HepG2 (cell line): ENCODE results near the gene TSPAN18. TPM values are rescaled to one million over a fixed set of nuclear protein-coding genes. Genes with fewer than 3 reads are reported as not detected.
A peak's percentile ranks its signal among the peaks of the same experiment; 100 is the strongest.

Source experiments
- ATAC-seq: fragments of 200-7000 bp; cut with Tn5 transposase; 3 replicates; pipeline ENCODE4 v1.9.1; 2020; ENCODE audit warnings: mild to moderate bottlenecking, moderate library complexity
- BruUV-seq: library from RNA; stranded (reverse); fragments of 400-500 nt; replicated peaks from 2 replicates; lab custom pipeline; 2021; lab: Mats Ljungman, UMichigan
- CTCF ChIA-PET: fragments of 300-600 bp; formaldehyde crosslinking; extraction: SDS; loops from one replicate; lab custom pipeline; 2021; ENCODE audit warnings: low total read pairs, inconsistent platforms, low intra/inter-chr PET ratio; lab: Yijun Ruan, JAX
- POLR2A ChIA-PET: fragments of 350-600 bp; sonication (Branson Sonifier 250); formaldehyde crosslinking; loops from one replicate; lab custom pipeline; 2020; ENCODE audit warnings: antibody characterized with exemption, inconsistent platforms; lab: Yijun Ruan, JAX
- DNase-seq: peaks from one replicate; pipeline ENCODE4 v3.0.0-alpha.2; 2015; ENCODE audit warnings: low spot score
- FAIRE-seq: peaks from 3 replicates; lab custom pipeline; 2011; peaks lifted over from hg19 to GRCh38; lab: Jason Lieb, UNC
- H2AFZ ChIP-seq: one replicate; pipeline ENCODE4 v1.6.1; 2011; ENCODE audit warnings: low read length, inconsistent platforms
- H3K27ac ChIP-seq: fragments of 300-600 bp; 3 replicates; pipeline ENCODE4 v1.8.0; 2011; ENCODE audit warnings: mixed run types, mild to moderate bottlenecking, mixed read lengths, low read length, inconsistent platforms; ENCODE audit not compliant: insufficient read depth; ENCODE audit errors: extremely low read length
- H3K27me3 ChIP-seq, 2 experiments: fragments of 200-600 bp in 1 of 2; 2 replicates in 1 of 2; 3 replicates in 1 of 2; pipeline versions ENCODE4 v1.6.0 to v1.8.0; 2011; ENCODE audit warnings: low read length in 2 of 2, mild to moderate bottlenecking in 2 of 2, moderate library complexity in 2 of 2, inconsistent platforms in 1 of 2; ENCODE audit not compliant: insufficient read depth in 2 of 2, control insufficient read depth in 1 of 2
- H3K36me3 ChIP-seq, 2 experiments: fragments of 200-600 bp in 1 of 2; replicated peaks in 1 of 2; 2 replicates in 1 of 2; 3 replicates in 1 of 2; pipeline versions ENCODE4 v1.5.1 to v1.8.0; 2011; ENCODE audit warnings: low read length in 2 of 2, inconsistent platforms in 1 of 2; ENCODE audit not compliant: insufficient read depth in 2 of 2, control insufficient read depth in 1 of 2
- H3K4me1 ChIP-seq: 2 replicates; pipeline ENCODE4 v1.5.1; 2012; ENCODE audit warnings: low read length, inconsistent platforms; ENCODE audit not compliant: insufficient read depth
- H3K4me2 ChIP-seq: 2 replicates; pipeline ENCODE4 v1.6.0; 2011; ENCODE audit warnings: low read depth, low read length, inconsistent platforms
- H3K4me3 ChIP-seq, 3 experiments: fragments of 200-600 bp in 1 of 3; sonication (generic), shearing (Covaris generic) in 1 of 3; replicated peaks in 1 of 3; 2 replicates each; pipeline ENCODE4 v1.5.1; 2011 to 2016; ENCODE audit warnings: low read length in 3 of 3, inconsistent platforms in 2 of 3, low read depth in 2 of 3, mild to moderate bottlenecking in 2 of 3, control low read depth in 1 of 3, mixed read lengths in 1 of 3; ENCODE audit not compliant: insufficient read depth in 1 of 3
- H3K79me2 ChIP-seq: one replicate; pipeline ENCODE4 v1.6.1; 2011; ENCODE audit warnings: low read length, inconsistent platforms; ENCODE audit not compliant: insufficient read depth
- H3K9ac ChIP-seq: 2 replicates; pipeline ENCODE4 v1.6.0; 2011; ENCODE audit warnings: mild to moderate bottlenecking, low read depth, low read length, inconsistent platforms; ENCODE audit not compliant: insufficient read depth
- H3K9me3 ChIP-seq: 2 replicates; pipeline ENCODE4 v1.5.1; 2012; ENCODE audit warnings: mild to moderate bottlenecking, low read length
- H4K20me1 ChIP-seq: 2 replicates; pipeline ENCODE4 v1.6.0; 2011; ENCODE audit warnings: inconsistent platforms, mild to moderate bottlenecking, low read length, moderate library complexity; ENCODE audit not compliant: insufficient read depth
- CC2D1A ChIP-seq: sonication (generic); formaldehyde crosslinking; IDR thresholded peaks from 2 replicates; pipeline ENCODE4 v1.8.1; 2023; ENCODE audit warnings: mild to moderate bottlenecking, missing genetic modification reagents
- E2F2 ChIP-seq: sonication (generic); formaldehyde crosslinking; IDR thresholded peaks from 2 replicates; pipeline ENCODE4 v1.4.0; 2020; ENCODE audit warnings: missing genetic modification reagents, borderline replicate concordance
- GABPA ChIP-seq, 2 experiments: IDR thresholded peaks; 2 replicates each; pipeline ENCODE4 v1.6.1; 2011 to 2016; ENCODE audit warnings: low read depth in 2 of 2, low read length in 1 of 2, missing biosample characterization in 1 of 2, missing genetic modification characterization in 1 of 2
- MAFF ChIP-seq: IDR thresholded peaks from 2 replicates; pipeline ENCODE4 v1.6.1; 2011; ENCODE audit warnings: low read depth, low read length, improper control_type of control experiment
- MAFK ChIP-seq, 2 experiments: IDR thresholded peaks in 1 of 2; conservative IDR thresholded peaks in 1 of 2; 2 replicates each; pipeline ENCODE4 v1.6.1; 2011; ENCODE audit warnings: improper control_type of control experiment in 2 of 2, low read length in 2 of 2
- ZBTB14 ChIP-seq: sonication (generic); formaldehyde crosslinking; IDR thresholded peaks from 2 replicates; pipeline ENCODE4 v1.4.0; 2020; ENCODE audit warnings: missing genetic modification reagents
- ZNF550 ChIP-seq: sonication (generic); formaldehyde crosslinking; IDR thresholded peaks from 2 replicates; pipeline ENCODE4 v1.4.0; 2020; ENCODE audit warnings: mild to moderate bottlenecking, missing genetic modification reagents, borderline replicate concordance
- ZNF563 ChIP-seq: sonication (generic); formaldehyde crosslinking; IDR thresholded peaks from 2 replicates; pipeline ENCODE4 v1.8.0; 2022; ENCODE audit warnings: mild to moderate bottlenecking, moderate library complexity, missing genetic modification reagents
- ZNF740 ChIP-seq: sonication (generic); formaldehyde crosslinking; IDR thresholded peaks from 2 replicates; pipeline ENCODE4 v1.4.0; 2020; ENCODE audit warnings: missing genetic modification reagents
- WGBS: methylation state at CpG from one replicate; pipeline ENCODE4 v1.1.6; 2017; ENCODE audit warnings: low lambda C conversion rate; 5-methylcytosine and 5-hydroxymethylcytosine counted together
- in situ Hi-C: cut with HindIII; loops from 2 replicates; pipeline ENCODE4 v1.10.0; 2017; ENCODE audit warnings: low pct_unique_long_range_greater_than_20kb; ENCODE audit not compliant: extremely low pct_ligation_motif_present
- intact Hi-C: fragments of 100-400 bp; cut with micrococcal nuclease; formaldehyde crosslinking; loops from one replicate; pipeline ENCODE4 v1.10.0; 2022; ENCODE audit not compliant: unreplicated experiment
- polyA plus RNA-seq, 8 experiments: library from polyadenylated mRNA; depleted of rRNA in 3 of 8; stranded (reverse) in 7 of 8; unstranded in 1 of 8; fragments of >200 nt; fragmentation: Illumina TruSeq in 4 of 8; extraction: Trizol in 4 of 8; gene quantifications; 2 replicates each; pipeline versions ENCODE4 v1.2.1 to v1.2.3, GENCODE V29; 2011 to 2016; ENCODE audit warnings: low read depth in 4 of 8, missing spikeins in 1 of 8, mixed read lengths in 1 of 8; ENCODE audit not compliant: insufficient read depth in 1 of 8
- total RNA-seq, 5 experiments: library from RNA; depleted of rRNA; stranded (reverse); fragments of >200 nt; fragmentation: Illumina TruSeq; extraction: Trizol; gene quantifications; 2 replicates each; pipeline ENCODE4 v1.2.3, GENCODE V29; 2016; ENCODE audit warnings: low read depth in 1 of 5

TSPAN18 gene
- total and polyA plus RNA-seq, 2 of the 13 experiments (the other 11 are each of a cell fraction or from before 2014, with no cell fraction given), result not detected

GRCh38 chr11:44795803-44796535 lies 69.2 kb downstream of the TSPAN18 start:
- TF ChIP-seq ZNF740 (CRISPR knock-in tag) (no peak), E2F2 (CRISPR knock-in tag) (no peak), MAFK (conservative IDR thresholded peaks at IDR 0.05 in 1 of 2, IDR thresholded peaks at IDR 0.05 in 1 of 2; ENCODE audit: low read length in 2 of 2) (peak; percentile 72 to 81), ZBTB14 (CRISPR knock-in tag) (no peak), MAFF (peak; percentile 65), ZNF563 (CRISPR knock-in tag) (no peak), GABPA (IDR thresholded peaks at IDR 0.05; ENCODE audit: low read depth, low read length) (no peak), GABPA (CRISPR knock-in tag; IDR thresholded peaks at IDR 0.05; ENCODE audit: low read depth) (no peak), ZNF550 (CRISPR knock-in tag) (no peak), CC2D1A (CRISPR knock-in tag) (no peak)
- TF ChIP-seq, all 625 proteins: peak for 2
- FAIRE-seq (no peak), DNase-seq (no peak), ATAC-seq (no peak)
- Histone ChIP-seq H3K4me3 (no peak overlapping the region), H3K36me3 (no peaks in the 10 kb centered on the region), H3K79me2 (no peaks in the 10 kb centered on the region), H3K9me3 (no peaks in the 10 kb centered on the region), H4K20me1 (no peaks in the 10 kb centered on the region), H3K9ac (no peak overlapping the region), H3K27me3 (peaks cover 2 to 11% of the 10 kb centered on the region in 2 experiments; a peak in 2 of 5 replicates), H2AFZ (no peak overlapping the region), H3K4me2 (no peak overlapping the region), H3K4me1 (no peaks in the 10 kb centered on the region), H3K27ac (no peak overlapping the region)
- POLR2A ChIA-PET, result no interaction called here
- intact Hi-C loops (no loop called here), in situ Hi-C loops (no loop called here)
- CTCF ChIA-PET, result no interaction called here
- 15% methylated on average over 7 of the region's 8 CpGs for WGBS
- no TSS peak for BruUV-seq
